Epithelial cell of proximal tubule (primary cell): ENCODE data around the gene PRICKLE4. TPM values are rescaled to one million over a fixed set of nuclear protein-coding genes. Genes with fewer than 3 reads are reported as not detected.

Experiments
- DNase-seq: peaks from one replicate; pipeline ENCODE4 v3.0.0-alpha.2; 2011; ENCODE audit warnings: low read depth
- H3K4me3 ChIP-seq: 2 replicates; pipeline ENCODE4 v1.5.1; 2011; ENCODE audit warnings: low read depth, mild to moderate bottlenecking, low read length
- CTCF ChIP-seq: conservative IDR thresholded peaks from 2 replicates; pipeline ENCODE4 v1.5.1; 2012; ENCODE audit warnings: low read depth, mild to moderate bottlenecking, low read length
- total RNA-seq: library from RNA; depleted of rRNA; stranded (reverse); fragments of >200 nt; gene quantifications from 2 replicates; pipeline ENCODE4 v1.2.3, GENCODE V29; 2015

Gene PRICKLE4
- total RNA-seq, 1 donor from 2014 or later = 2.2 TPM

- no peak overlapping the region for H3K4me3 ChIP-seq
- no peak for TF ChIP-seq CTCF
- no peak for DNase-seq
These were observed 5.2 kb upstream of the PRICKLE4 start for GRCh38 chr6:41775293-41775882.

- TF ChIP-seq CTCF = no peak
- no peak for DNase-seq
- no peak overlapping the region for H3K4me3 ChIP-seq
These were observed 2.9 kb upstream of the PRICKLE4 start for GRCh38 chr6:41777551-41778285.

GRCh38 chr6:41778895-41779294 is 1.7 kb upstream of the PRICKLE4 start:
- DNase-seq = no peak
- H3K4me3 ChIP-seq = peak overlapping the region; percentile 70
- TF ChIP-seq CTCF = no peak

GRCh38 chr6:41779336-41779735 is 1.2 kb upstream of the PRICKLE4 start:
- H3K4me3 ChIP-seq = peak overlapping the region; percentile 70
- TF ChIP-seq CTCF = no peak

GRCh38 chr6:41779788-41780550 is 613 bp upstream of the PRICKLE4 start, which contains the start of gene FRS3:
Gene FRS3 (minus strand): TSS chr6:41779900. CDS start chr6:41776987, 2,913 bp downstream.
- H3K4me3 ChIP-seq = peak within 1 kb of the TSS; percentile 70
- TF ChIP-seq CTCF = peak; percentile 87
- DNase-seq = no peak

More at GRCh38 chr6:41779336-41779735, 1.2 kb upstream of the PRICKLE4 start:
- DNase-seq = no peak

GRCh38 chr6:41781366-41781730 is 766 bp downstream of the PRICKLE4 start:
- no peak for DNase-seq
- H3K4me3 ChIP-seq = peak overlapping the region; percentile 70
- TF ChIP-seq CTCF = no peak
